Colonic mucosa (tissue), 4 donors: ENCODE measurements around the gene SLX9. TPM values are rescaled to one million over a fixed set of nuclear protein-coding genes. Genes with fewer than 3 reads are reported as not detected.

Source experiments
- DNase-seq: peaks from one replicate; pipeline ENCODE4 v3.0.0-alpha.2; 2020
- H3K27ac ChIP-seq: fragments of 200-600 bp; one replicate; pipeline ENCODE4 v1.8.0; 2021
- H3K27me3 ChIP-seq: fragments of 200-600 bp; one replicate; pipeline ENCODE4 v1.8.0; 2021
- H3K36me3 ChIP-seq: fragments of 200-600 bp; one replicate; pipeline ENCODE4 v1.8.0; 2021
- H3K4me1 ChIP-seq: fragments of 200-600 bp; one replicate; pipeline ENCODE4 v1.8.0; 2021; ENCODE audit warnings: mild to moderate bottlenecking
- H3K4me3 ChIP-seq: fragments of 200-600 bp; one replicate; pipeline ENCODE4 v1.8.0; 2021
- H3K9ac ChIP-seq, 2 donors: one replicate each; pipeline ENCODE4 v1.7.0; 2013; ENCODE audit warnings: control low read depth in 2 of 2, low read depth in 2 of 2, low read length in 2 of 2
- H3K9me3 ChIP-seq: fragments of 200-600 bp; one replicate; pipeline ENCODE4 v1.8.0; 2021
- CTCF ChIP-seq: fragments of 200-600 bp; IDR thresholded peaks from one replicate; pipeline ENCODE4 v1.8.0; 2022; ENCODE audit warnings: antibody characterized with exemption, mild to moderate bottlenecking
- intact Hi-C: fragments of 100-400 bp; cut with DNase I; formaldehyde crosslinking; loops from one replicate; pipeline ENCODE4 v1.14.1; 2022
- total RNA-seq, 2 donors: library from RNA; stranded (reverse); fragmentation: NEBNext Ultra II Directional in 1 of 2; extraction: Animal tissue kit (Norgen Biotek cat#: 25700) in 1 of 2; gene quantifications; one replicate each; pipeline ENCODE4 v1.2.1, GENCODE V29; 2021
- donor health status: healthy.
- donor health status: DM: no; HTN: no; CAD: no.
- donor health status: DM: no; HTN: no; CAD: no.

Gene SLX9
- total RNA-seq, 2 donors from 2014 or later = 30.6 to 50.1 TPM

- intact Hi-C loops = no loop called here
- no peak for DNase-seq
- Histone ChIP-seq H3K4me1 (peaks cover 10% of the 10 kb centered on the region), H3K27ac (peak overlapping the region; percentile 6), H3K36me3 (no peaks in the 10 kb centered on the region), H3K4me3 (peak overlapping the region; percentile 44), H3K27me3 (peaks cover 41% of the 10 kb centered on the region), H3K9me3 (no peaks in the 10 kb centered on the region), H3K9ac (no peak overlapping the region)
- no peak for TF ChIP-seq CTCF
Measured at GRCh38 chr21:44931137-44931500, 8.7 kb upstream of the SLX9 start.

- Histone ChIP-seq H3K27ac (peak overlapping the region; percentile 6), H3K9ac (no peak overlapping the region), H3K9me3 (no peaks in the 10 kb centered on the region), H3K36me3 (no peaks in the 10 kb centered on the region), H3K4me3 (peak overlapping the region; percentile 44), H3K27me3 (peaks cover 41% of the 10 kb centered on the region), H3K4me1 (peaks cover 10% of the 10 kb centered on the region)
- intact Hi-C loops = loop anchor here (2.0 kb wide), 1 partner anchor 41 kb away; no protein-coding TSS in a partner anchor
- DNase-seq = no peak
- no peak for TF ChIP-seq CTCF
Measured at GRCh38 chr21:44931501-44932407, 8.1 kb upstream of the SLX9 start.

- DNase-seq = no peak
- TF ChIP-seq CTCF = peak; percentile 53
- no peak overlapping the region for H3K27ac ChIP-seq
- H3K9me3 ChIP-seq = no peaks in the 10 kb centered on the region
- H3K4me1 ChIP-seq = peaks cover 10% of the 10 kb centered on the region
- peaks cover 39% of the 10 kb centered on the region for H3K27me3 ChIP-seq
- H3K9ac ChIP-seq = peak overlapping the region in 1 of 2 donors; percentile 24
- peak overlapping the region; percentile 44 for H3K4me3 ChIP-seq
- H3K36me3 ChIP-seq = no peaks in the 10 kb centered on the region
- intact Hi-C loops = loop anchor here (2.0 kb wide), 1 partner anchor 42 kb away; no protein-coding TSS in a partner anchor
Measured at GRCh38 chr21:44932408-44933181, 7.2 kb upstream of the SLX9 start.

- Histone ChIP-seq H3K27me3 (peaks cover 33% of the 10 kb centered on the region), H3K9me3 (no peaks in the 10 kb centered on the region), H3K4me1 (peaks cover 10% of the 10 kb centered on the region), H3K36me3 (no peaks in the 10 kb centered on the region), H3K4me3 (peak overlapping the region; percentile 44), H3K27ac (no peak overlapping the region), H3K9ac (no peak overlapping the region)
- intact Hi-C loops = loop anchor here (2.0 kb wide), 1 partner anchor 43 kb away; no protein-coding TSS in a partner anchor
- TF ChIP-seq CTCF = no peak
- DNase-seq = no peak
Measured at GRCh38 chr21:44933199-44933917, 6.5 kb upstream of the SLX9 start.

GRCh38 chr21:44933918-44934260 is 5.9 kb upstream of the SLX9 start:
- H3K9ac ChIP-seq = no peak overlapping the region
- no peaks in the 10 kb centered on the region for H3K9me3 ChIP-seq
- intact Hi-C loops = loop anchor here (2.0 kb wide), 1 partner anchor 43 kb away; no protein-coding TSS in a partner anchor
- H3K27me3 ChIP-seq = peaks cover 33% of the 10 kb centered on the region
- H3K4me3 ChIP-seq = no peak overlapping the region
- H3K27ac ChIP-seq = no peak overlapping the region
- no peak for DNase-seq
- H3K36me3 ChIP-seq = no peaks in the 10 kb centered on the region
- peaks cover 10% of the 10 kb centered on the region for H3K4me1 ChIP-seq
- no peak for TF ChIP-seq CTCF
